Right cardiac atrium (tissue), 5 donors: ENCODE data around the gene GNAS. TPM values are rescaled to one million over a fixed set of nuclear protein-coding genes. Genes with fewer than 3 reads are reported as not detected.

Experiments used
- ATAC-seq, 2 donors: fragments of 200-7000 bp; cut with Tn5 transposase; one replicate each; pipeline versions ENCODE4 v1.8.0 to v1.9.1; 2020; ENCODE audit warnings: moderate library complexity in 2 of 2, mild to moderate bottlenecking in 1 of 2
- DNase-seq, 3 donors: peaks; one replicate each; pipeline ENCODE4 v3.0.0-alpha.2; 2020
- H3K27ac ChIP-seq: one replicate; pipeline ENCODE4 v1.5.1; 2013; ENCODE audit warnings: mild to moderate bottlenecking, low read length, control low read depth, moderate library complexity
- H3K27me3 ChIP-seq: one replicate; pipeline ENCODE4 v1.6.1; 2013; ENCODE audit not compliant: control insufficient read depth, insufficient read depth
- H3K4me1 ChIP-seq: one replicate; pipeline ENCODE4 v1.6.1; 2013; ENCODE audit warnings: low read length; ENCODE audit not compliant: control insufficient read depth, insufficient read depth
- H3K4me3 ChIP-seq: one replicate; pipeline ENCODE4 v1.5.1; 2013; ENCODE audit warnings: low read length, control low read depth
- H3K9me3 ChIP-seq: one replicate; pipeline ENCODE4 v1.6.1; 2013; ENCODE audit warnings: low read length; ENCODE audit not compliant: control insufficient read depth
- WGBS: extraction: QIAGEN DNeasy Blood & Tissue Kit; methylation state at CpG from one replicate; pipeline ENCODE4 v1.1.7; 2013; 5-methylcytosine and 5-hydroxymethylcytosine counted together
- intact Hi-C, 4 donors: fragments of 100-400 bp; cut with DNase I; formaldehyde crosslinking; loops; one replicate each; pipeline versions ENCODE4 v1.11.0 to v1.14.0; 2022 to 2023
- microRNA-seq, 2 donors: library from miRNA; unstranded; fragments of <30 nt; microRNA quantifications; one replicate each; pipeline ENCODE4 v1.2.0, GENCODE V29; 2020 to 2021
- polyA plus RNA-seq: library from polyadenylated mRNA; stranded (reverse); fragments of 200-250 nt; gene quantifications from one replicate; pipeline ENCODE4 v1.2.3, GENCODE V29; 2013
- total RNA-seq, 4 donors: library from RNA; stranded (reverse); fragmentation: NEBNext Ultra II Directional; extraction: Animal tissue kit (Norgen Biotek cat#: 25700); gene quantifications; one replicate each; pipeline ENCODE4 v1.2.1, GENCODE V29; 2021
- donor health status: healthy with polysubstance abuse.
- donor health status: DM: no; HTN: yes; CAD: no.
- donor health status: DM: no; HTN: no; CAD: no.
- donor health status: DM: no; HTN: yes; CAD: no; lungs with severe emphysema.
- donor health status: DM: yes; HTN: yes; CAD: no.

Gene GNAS
- total and polyA plus RNA-seq, 5 donors, result 1,230 to 1,885 (median 1,422) TPM

DNA sequence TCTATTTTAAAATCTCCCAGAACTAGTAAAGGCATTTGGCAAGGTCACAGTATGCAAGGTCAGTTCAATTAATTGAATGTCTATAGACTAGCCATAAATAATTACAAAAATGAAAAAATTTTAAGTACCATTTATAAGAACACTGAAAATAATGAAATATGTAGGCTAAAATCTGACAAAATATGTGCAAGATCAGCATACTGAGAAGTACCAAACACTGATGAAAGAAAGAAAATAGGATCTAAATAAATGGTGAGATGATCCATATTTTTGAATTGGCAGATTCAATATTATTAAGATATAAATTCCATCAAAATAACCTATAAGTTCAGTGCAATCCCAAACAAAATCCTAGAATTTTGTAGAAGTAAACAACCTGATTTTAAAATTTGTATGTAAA lies 100.5 kb downstream of the GNAS start:
- no peak for DNase-seq
- ATAC-seq, result no peak
- no peaks in the 10 kb centered on the region for H3K4me1 ChIP-seq
- no peak overlapping the region for H3K27ac ChIP-seq
- no peaks in the 10 kb centered on the region for H3K9me3 ChIP-seq
- no peaks in the 10 kb centered on the region for H3K27me3 ChIP-seq
- no peak overlapping the region for H3K4me3 ChIP-seq
- intact Hi-C loops, result no loop called here

DNA sequence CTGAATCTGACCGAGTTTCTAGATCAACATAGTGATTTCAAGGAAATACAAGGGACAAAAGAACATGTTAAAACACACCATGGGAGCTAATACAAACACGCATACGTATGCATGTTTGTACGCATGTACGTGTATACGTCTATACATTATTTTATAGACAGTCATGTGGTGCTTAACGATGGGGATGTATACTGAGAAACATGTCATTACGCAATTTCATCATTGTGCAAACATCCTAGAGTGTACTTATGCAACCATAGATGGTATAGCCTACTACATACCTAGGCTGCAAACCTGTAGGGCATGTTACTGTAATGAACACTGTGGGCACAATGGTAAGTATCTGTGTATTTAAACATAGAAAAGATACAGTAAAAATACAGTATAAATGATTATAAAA lies 103.6 kb downstream of the GNAS start:
- H3K9me3 ChIP-seq, result no peaks in the 10 kb centered on the region
- no peak overlapping the region for H3K27ac ChIP-seq
- no peak for ATAC-seq
- no peak overlapping the region for H3K4me3 ChIP-seq
- no peaks in the 10 kb centered on the region for H3K4me1 ChIP-seq
- no peaks in the 10 kb centered on the region for H3K27me3 ChIP-seq
- 88% methylated on average over 8 of the region's 8 CpGs for WGBS
- intact Hi-C loops, result no loop called here
- no peak for DNase-seq

DNA sequence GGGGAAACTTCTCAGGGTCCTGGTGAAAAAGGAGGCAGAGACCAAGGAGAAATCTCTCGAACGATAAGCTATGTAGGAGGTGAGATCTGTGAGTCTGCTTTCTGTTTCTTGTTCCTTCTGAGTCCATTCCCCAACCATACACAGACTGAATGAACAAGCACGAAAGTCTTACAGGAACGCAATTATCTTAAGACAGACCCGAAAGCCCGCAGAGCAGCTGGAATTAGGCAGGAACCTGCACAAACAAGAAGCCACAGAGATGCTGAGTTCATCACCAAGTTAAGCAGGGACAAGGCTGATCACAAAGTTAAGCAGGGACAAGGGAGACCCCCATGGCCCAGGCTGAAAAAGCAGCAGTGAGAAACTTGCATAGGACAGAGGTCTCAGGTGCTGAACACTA lies 107.1 kb downstream of the GNAS start:
- 67% methylated on average over 6 of the region's 6 CpGs for WGBS
- H3K4me3 ChIP-seq, result no peak overlapping the region
- H3K27me3 ChIP-seq, result no peaks in the 10 kb centered on the region
- DNase-seq (no peak), ATAC-seq (no peak)
- H3K4me1 ChIP-seq, result no peaks in the 10 kb centered on the region
- intact Hi-C loops, result no loop called here
- H3K27ac ChIP-seq, result no peak overlapping the region
- no peaks in the 10 kb centered on the region for H3K9me3 ChIP-seq

Small RNA genes within 50 kb of the gene (microRNA-seq; reads per million reads assigned to microRNA genes)
- gene MIR298, result 0 reads per million in 2 donors

Other genes with a start within 250 kb of the GNAS start
- gene STX16, start 201.4 kb upstream of the GNAS start, total RNA-seq, result 10 to 100 TPM; 28.0 to 35.0 (median 33.3) TPM
- 28.8 TPM for gene STX16, start 201.4 kb upstream of the GNAS start, polyA plus RNA-seq
- gene NPEPL1, start 159.9 kb upstream of the GNAS start, total RNA-seq, result 10 to 100 TPM; 22.0 to 28.8 (median 23.0) TPM
- gene NPEPL1, start 159.9 kb upstream of the GNAS start, polyA plus RNA-seq, result 26.1 TPM
- under 1 TPM; 0.42 to 0.74 (median 0.50) TPM for gene GNAS-AS1, start 1.8 kb upstream of the GNAS start, total RNA-seq
- 0.32 TPM for gene GNAS-AS1, start 1.8 kb upstream of the GNAS start, polyA plus RNA-seq
- gene NELFCD, start 128.5 kb downstream of the GNAS start, total RNA-seq, result 10 to 100 TPM; 26.4 to 33.0 (median 28.9) TPM
- 19.2 TPM for gene NELFCD, start 128.5 kb downstream of the GNAS start, polyA plus RNA-seq
- 100 to 1,000 TPM; 136 to 166 (median 142) TPM for gene CTSZ, start 154.5 kb downstream of the GNAS start, total RNA-seq
- gene CTSZ, start 154.5 kb downstream of the GNAS start, polyA plus RNA-seq, result 149 TPM
- under 1 TPM in 3 of 4 donors, not detected in 1; 0.11 to 0.17 (median 0.12) TPM for gene TUBB1, start 166.7 kb downstream of the GNAS start, total RNA-seq
- 0.09 TPM for gene TUBB1, start 166.7 kb downstream of the GNAS start, polyA plus RNA-seq
- 100 to 1,000 TPM; 109 to 131 (median 121) TPM for gene ATP5F1E, start 179.6 kb downstream of the GNAS start, total RNA-seq
- 131 TPM for gene ATP5F1E, start 179.6 kb downstream of the GNAS start, polyA plus RNA-seq
- 10 to 100 TPM; 32.1 to 49.0 (median 41.3) TPM for gene PRELID3B, start 190.1 kb downstream of the GNAS start, total RNA-seq
- gene PRELID3B, start 190.1 kb downstream of the GNAS start, polyA plus RNA-seq, result 18.3 TPM